HG03103 (cell line): ENCODE results near the gene ATP11A.
"Not testable (repeated sequence)": the region's sequence is repeated elsewhere in the genome, so short reads cannot be mapped to it uniquely, and the experiment has no call there.

Source experiments
- ATAC-seq: cut with Tn5 transposase; IDR thresholded peaks from one replicate; pipeline ENCODE4 v1.9.1; 2021; ENCODE audit warnings: low read depth; ENCODE audit not compliant: unreplicated experiment

ATP11A gene

DNA sequence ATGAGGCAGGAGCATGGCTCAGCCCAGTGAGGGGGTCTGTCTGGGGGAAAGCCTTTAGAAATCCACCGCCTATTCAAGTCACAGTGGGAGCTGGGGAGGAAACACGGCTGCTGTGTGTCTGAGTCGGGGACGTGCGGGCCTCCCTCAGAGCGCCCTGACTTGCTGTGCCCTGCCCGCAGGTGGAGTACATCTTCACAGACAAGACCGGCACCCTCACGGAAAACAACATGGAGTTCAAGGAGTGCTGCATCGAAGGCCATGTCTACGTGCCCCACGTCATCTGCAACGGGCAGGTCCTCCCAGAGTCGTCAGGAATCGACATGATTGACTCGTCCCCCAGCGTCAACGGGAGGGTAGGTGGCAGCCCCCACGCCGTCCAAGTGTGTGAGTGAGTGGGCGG, 141.4 kb downstream of the ATP11A start:
- no peak for ATAC-seq

DNA sequence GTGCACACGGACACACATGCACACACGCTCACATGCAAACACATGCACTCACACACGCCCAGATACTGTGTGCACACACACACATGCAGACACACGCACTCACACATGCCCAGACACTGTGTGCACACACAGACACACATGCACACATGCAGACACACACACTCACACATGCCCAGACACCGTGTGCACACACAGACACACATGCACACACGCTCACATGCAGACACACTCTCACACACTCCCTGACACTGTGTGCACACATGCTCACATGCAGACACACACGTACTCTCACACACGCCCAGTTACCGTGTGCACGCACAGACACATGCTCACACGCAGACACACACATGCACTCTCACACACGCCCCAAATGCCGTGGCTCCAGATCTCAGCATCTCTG, 142.0 kb downstream of the ATP11A start:
- no peak for ATAC-seq

DNA sequence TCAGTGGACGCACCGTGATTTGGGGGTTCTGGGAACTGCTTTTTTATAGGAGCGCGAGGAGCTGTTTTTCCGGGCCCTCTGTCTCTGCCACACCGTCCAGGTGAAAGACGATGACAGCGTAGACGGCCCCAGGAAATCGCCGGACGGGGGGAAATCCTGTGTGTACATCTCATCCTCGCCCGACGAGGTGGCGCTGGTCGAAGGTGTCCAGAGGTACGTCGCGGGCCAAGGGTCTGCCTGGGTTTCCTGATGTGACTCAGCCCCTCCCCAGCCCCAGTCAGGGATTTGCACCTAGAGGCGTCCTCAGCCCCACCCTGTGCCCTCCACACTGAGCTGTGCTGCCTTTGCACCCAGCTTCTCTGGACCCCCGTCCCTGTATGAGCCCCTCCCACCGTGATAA, 143.0 kb downstream of the ATP11A start:
- ATAC-seq: no peak

DNA sequence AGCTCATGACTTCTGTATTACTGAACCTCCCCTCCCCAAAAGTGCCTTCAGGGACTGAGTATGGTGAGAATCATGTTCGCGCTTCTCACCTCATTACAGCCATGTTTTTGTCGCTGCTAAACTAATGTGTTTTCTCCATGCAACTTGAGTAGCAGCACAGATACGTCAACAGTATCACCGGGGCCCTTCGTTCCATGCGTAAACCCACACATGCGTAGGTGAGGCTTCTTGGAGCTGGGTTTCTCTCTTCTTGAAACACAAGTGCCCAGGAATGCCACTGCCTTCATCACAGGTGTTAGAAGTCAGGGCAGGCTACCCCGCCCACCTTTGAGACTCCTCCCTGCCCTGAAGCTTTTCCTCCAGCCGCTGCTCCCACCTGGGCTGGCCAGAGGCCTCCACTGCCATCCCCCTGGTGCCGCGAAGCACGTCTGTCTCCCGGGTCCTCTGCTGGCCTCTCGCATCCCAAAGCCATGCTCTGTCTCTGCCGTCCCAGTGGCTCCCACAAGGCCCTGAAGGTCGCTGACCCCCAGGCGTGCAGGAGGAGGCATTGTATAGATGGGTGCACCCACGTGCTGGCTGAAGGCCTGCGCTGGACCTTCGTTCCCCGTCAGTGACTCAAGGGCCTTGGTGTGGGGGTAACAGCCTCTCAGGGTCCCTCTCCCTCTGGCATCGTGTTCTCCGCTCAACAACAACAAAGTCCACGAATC, 143.9 kb downstream of the ATP11A start:
- ATAC-seq: no peak

DNA sequence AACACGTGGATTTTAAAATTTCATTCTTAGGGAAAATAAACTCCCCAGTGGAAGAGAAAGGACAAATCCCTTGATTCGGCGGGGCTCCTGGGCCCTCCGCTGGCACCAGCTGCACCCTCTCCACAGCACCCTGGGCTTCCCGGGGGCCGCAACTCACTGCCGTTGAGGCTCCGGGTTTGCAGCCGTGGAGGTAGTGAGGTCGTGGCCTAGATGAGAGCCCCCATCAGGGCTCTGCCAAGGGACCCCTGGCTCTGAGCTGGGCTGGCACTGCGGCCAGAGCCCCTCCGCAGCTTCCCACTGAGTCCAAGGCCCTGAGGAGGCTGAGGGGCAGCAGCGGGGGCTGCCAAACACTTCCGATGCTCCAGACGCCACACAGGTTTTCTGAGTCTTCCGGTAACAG, 145.5 kb downstream of the ATP11A start:
- no peak for ATAC-seq

DNA sequence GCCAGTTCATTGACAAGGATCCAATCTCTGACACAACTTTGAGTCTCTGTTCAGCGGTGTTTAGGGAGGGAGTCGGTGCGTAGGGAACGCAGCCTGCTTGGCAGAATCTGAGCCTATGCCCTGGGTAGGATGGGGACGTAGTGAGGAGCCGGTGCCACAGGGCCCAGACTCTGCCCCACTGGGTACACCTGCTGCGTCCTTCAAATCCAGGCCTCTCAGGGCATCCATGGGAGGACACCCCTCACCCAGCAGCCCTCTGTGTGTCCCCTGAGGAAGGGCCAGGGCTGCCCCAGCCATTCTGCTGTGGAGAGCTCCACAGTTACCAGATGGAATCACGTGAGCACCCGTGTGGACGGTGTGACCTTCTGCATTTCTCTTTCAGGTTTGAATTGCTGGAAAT, 146.0 kb downstream of the ATP11A start:
- ATAC-seq: no peak

DNA sequence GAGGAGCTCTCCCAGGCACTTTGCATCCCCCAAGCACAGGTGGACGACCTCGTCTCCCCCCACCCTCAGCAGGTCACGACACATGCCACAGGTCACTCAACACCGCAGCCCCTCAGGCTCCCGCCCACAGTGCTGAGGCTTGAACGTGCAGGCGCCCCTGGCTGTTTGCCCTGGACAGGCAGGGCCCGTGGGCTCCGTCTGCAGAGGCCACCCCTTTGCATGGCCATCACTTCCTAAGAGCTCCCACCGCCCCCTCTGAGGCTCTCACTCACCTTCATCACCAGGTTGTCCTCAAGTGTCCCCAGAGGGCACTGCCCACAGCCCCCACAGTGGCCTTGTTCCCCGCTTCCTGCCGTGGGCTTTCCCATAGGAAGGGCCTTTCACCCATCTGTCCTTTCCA, 147.1 kb downstream of the ATP11A start:
- no peak for ATAC-seq

DNA sequence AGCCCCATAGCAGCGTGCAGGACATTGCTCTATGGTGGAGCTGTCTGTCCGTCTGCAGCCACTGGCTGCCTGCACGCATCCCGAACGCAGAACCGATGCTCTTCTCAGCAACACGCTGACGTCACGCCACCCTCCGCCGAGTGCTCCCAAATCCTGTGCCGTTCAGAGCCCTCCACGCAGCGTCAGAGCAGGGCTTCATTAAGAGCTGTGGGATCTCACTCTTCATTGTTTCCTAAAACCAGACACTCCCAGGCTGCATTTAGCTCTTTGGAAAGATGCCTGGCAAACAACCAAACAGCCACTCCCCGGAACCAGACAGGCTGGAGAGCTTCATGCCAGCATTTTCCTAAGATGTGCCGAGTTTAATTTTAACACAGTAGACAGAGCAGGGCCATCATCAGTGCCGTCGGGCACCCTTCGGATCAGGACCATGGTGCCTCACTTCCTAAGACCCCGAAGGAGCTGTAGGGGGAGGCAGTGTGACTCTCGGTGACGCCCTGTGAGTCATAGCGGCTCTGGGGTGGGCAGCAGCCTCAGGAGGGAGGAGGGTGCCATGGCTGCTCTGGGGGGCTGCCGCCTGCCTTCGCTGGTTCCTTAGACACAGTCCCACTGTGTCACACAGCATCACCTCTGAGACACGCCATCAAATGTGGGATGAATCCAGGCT, 147.7 kb downstream of the ATP11A start:
- no peak for ATAC-seq

DNA sequence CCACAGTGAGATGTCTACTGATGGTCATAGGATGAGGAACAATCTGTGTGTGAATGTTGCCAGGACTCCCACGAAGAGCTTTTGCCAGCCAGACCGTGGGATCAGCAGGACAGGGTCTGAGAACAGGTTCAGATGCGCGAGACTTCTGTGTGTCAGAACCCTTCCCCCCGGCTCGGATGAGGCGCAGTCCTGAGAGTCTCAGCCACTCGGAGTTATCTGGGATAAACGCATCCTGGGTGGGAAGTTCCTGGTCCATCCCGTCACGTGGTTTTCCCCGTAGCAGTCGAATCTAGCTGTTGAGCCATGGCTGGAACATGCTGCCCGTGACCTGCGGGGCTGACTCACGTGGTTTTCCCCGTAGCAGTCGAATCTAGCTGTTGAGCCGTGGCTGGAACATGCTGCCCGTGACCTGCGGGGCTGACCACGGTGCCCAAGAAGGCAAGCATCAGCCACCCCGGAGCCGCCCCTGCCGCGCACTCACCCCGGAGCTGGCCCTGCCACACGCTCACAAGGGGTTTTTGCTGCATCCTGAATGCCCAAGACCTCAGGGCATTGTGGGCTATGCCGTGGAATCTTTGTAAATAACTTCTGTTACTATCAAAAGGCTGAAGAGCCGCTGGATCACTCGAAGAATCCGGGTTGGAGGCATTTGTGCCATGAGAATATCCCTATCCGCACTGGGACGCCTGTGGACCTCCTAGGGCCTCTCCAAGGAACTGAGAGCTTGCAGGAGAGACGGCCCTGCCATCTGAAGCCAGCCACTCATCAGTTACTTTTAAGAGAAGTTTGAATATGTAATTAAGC, 148.4 kb downstream of the ATP11A start:
- no peak for ATAC-seq

DNA sequence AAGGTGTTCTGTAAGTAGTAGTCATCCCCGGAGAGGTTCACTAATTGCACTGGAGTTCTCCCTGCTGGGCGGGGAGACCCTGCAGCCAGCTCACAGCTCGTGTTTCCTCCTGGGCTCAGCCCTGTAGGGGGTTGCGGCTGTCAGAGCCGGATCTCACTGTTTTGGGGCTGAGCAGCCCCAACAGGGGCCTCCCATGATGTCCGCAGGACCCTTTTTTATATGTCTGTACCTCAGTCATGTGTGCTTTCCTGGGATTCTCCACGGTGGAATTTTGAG, 148.9 kb downstream of the ATP11A start:
- ATAC-seq: no peak

DNA sequence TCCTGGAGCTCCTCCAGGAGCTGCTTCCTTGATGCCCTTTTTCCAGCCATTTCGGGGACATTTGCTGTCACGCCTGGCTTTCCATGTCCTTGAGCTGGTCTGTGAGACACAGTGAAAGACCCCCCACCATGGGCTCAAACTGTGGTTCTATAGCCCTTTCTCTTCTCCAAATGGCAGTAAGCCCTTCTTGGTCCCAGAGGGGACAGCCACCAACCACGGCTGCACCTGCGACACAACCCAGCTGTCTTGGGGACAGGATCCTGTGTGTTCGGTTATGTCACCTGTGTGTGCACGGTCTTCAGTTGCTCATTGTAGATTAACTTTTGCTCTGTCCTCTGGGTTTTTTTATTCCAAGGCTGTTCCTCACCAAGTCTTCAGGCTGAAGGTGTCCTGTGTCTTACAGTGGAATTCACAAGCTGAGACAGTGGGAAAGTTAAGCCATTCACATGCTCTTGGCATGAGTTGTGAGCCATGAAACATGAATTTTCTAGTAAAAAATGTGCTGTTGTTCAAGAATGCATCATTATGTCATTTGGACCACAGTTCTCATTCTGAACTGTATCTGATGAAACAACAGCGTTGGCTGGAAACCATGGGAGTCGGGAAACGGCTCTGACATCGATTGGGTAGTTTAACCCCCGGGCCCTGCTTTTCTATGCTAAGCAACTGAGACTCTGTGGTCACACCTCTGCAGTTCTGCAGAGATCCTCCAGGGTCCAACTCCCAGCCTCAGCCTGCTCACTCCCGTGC, 149.7 kb downstream of the ATP11A start:
- no peak for ATAC-seq

DNA sequence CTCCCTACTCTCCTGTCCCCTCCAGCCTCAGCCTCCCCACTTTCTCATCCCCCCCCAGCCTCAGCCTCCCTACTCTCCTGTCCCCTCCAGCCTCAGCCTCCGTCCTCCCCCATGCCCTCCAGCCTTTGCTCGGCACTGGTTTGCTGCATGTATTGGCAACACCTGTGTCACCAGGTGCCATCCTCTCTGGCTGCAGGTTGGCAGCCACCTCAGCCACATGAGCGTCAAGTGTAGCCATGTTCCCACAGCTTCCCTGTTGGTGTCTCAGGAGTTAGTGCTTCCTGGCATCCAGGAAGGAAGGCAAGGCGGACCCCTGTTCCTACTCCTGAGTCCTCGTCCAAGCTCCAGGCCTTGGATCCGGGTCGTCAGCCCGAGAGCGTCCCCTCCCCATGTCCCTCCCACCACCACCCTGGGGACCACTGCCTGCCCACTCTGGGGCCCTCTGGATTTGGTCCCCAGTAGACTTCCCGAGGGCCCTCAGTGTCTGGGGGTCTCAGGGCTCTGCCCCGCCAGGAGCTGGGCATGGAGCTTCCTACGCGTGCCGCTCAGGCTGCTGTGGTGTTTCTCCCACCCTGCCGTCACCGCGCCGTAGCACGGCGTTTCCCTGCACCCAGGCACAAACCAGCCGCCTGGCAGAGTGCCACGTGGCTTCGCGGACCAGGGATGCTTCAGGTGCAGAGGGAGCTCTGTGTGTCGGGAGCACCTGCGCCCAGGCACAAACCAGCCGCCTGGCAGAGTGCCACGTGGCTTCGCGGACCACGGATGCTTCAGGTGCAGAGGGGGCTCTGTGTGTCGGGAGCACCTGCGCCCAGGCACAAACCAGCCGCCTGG, 150.8 kb downstream of the ATP11A start:
- no peak for ATAC-seq

DNA sequence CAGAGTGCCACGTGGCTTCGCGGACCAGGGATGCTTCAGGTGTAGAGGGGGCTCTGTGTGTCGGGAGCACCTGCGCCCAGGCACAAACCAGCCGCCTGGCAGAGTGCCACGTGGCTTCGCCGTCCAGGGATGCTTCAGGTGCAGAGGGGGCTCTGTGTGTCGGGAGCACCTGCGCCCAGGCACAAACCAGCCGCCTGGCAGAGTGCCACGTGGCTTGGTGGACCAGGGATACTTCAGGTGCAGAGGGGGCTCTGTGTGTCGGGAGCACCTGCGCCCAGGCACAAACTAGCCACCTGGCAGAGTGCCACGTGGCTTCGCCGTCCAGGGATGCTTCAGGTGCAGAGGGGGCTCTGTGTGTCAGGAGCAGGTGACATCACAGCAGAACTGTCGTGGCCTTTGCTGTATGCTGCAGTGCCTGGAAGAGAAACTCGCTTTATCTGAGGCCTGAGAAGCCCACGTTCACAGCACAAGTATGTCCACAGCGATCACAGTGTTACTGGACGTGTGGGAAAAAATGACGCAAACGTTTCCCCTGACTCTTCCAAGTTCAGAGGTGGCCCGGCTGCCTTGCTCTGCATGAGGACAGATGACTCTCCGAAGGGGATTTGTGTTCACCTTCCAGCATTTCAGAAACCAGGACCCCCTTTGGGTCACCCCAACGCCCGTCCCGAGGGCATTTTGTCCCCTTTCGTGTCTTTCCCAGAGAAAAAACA, 151.6 kb downstream of the ATP11A start:
- not testable (repeated sequence) for ATAC-seq

DNA sequence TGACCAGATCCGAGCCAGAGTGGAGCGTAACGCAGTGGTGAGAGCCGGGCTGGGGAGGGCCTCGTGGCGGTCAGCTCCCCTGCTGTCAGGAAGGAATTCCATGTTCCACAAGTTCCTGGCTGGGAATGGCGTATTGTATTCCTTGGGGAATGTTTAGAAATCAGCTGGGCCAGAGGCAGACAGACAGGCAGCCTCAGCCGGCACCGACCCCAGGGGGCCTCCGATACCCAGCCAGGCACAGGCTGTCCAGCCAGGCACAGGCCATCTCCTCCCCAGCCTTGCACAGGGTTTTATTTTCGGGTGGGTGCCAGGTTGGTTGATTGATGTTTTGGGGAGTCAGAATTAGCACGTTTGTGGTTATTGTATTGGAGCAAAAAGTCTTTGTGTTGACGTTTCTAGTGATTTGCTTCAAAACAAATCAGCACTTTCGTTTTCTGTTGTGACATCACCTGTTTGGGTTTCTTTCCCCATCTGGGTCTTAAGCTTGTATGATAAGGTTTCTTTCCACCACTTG, 152.6 kb downstream of the ATP11A start:
- no peak for ATAC-seq

DNA sequence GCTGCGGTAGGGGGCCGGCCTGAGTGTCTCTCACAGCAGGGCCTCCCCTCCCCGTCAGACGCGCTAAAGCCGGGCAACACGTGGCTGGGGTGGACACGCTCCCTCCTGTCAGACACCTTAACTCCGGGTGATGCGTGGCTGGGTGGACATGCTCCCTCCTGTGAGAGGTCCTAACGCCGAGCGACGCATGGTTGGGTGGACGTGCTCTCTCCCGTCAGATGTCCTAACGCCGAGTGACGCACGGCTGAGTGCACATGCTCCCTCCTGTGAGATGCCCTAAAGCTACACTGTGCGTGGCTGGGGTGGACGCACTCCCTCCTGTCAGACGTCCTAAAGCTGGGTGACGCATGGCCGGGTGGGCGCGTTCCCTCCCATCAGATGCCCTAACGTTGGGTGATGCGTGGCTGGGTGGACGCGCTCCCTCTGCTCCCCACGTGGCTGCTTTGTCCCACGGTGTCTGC, 153.1 kb downstream of the ATP11A start:
- ATAC-seq: no peak

DNA sequence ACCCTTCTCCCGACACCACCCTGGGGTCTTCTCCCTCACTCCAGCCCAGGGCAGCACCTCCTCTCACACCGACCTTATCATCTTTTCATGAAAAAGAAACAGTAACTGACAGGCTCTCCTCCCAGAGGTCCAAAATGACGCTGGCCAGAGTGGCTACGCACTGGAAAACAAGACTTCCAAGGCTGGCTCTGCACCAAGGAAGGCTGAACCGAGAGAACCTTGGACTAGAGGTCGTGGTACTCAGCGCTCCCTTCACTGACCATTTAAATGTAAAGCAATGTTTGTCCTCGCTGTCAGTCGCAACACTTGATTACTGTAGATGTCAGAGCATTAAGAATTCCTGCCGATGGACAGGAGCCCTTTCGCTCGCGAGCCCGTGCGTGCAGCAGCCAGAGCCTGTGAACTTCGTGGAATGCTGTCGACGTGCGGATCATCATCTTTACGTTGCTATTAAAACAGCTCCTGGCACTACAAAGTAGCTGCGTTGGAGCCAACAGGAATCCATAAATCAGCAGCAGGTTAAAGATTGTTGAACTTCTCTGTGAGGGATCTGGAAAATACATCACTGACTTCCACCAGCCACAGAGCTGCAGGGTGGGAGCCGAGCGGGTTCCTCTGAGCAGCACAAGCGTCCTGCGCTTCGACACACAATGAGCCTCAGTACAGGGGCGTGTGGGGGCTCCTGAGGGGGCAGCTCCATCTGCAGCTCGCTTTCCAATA, 153.7 kb downstream of the ATP11A start:
- no peak for ATAC-seq

DNA sequence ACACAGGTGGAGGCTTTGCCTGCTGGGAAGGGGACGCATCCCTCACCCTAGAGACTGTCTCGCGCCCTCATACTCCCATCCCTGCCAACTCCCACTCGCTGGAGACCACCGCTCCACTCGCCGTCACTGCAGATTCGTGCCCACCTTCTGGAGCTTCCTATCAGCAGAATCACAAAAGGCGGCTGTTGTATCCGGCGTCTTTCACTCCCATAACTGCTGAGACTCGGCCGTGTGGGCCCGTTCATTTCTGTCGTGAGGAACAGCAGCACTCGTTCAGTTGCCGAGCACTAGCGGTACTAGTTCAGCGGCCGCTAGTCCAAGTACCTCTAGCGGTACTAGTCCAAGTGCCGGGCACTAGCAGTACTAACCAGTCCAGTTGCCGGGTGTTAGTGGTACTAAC, 154.6 kb downstream of the ATP11A start:
- ATAC-seq: no peak

DNA sequence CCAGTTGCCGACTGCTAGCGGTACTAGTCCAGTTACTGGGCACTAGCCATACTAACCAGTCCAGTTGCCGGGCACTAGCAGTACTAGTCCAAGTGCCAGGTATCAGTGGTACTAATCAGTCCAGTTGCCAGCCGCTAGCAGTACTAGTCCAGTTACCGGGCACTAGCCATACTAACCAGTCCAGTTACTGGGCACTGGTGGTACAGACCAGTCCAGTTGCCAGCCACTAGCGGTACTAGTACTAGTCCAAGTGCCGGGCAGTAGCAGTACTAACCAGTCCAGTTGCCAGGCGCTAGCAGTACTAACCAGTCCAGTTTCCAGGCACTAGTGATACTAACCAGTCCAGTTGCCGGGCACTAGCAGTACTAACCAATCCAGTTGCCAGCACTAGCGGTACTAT, 155.0 kb downstream of the ATP11A start:
- ATAC-seq: no peak
